Thoracic aorta (tissue), 2 donors: ENCODE results near the gene RGP1. TPM values are rescaled to one million over a fixed set of nuclear protein-coding genes. Genes with fewer than 3 reads are reported as not detected.
A peak's percentile ranks its signal among the peaks of the same experiment; 100 is the strongest.

ENCODE experiments used
- ATAC-seq: fragments of 150-250 bp; one replicate; pipeline ENCODE4 v1.8.0; 2017; ENCODE audit warnings: low read depth; ENCODE audit not compliant: insufficient number of reproducible peaks, low FRiP score
- DNase-seq: peaks from one replicate; pipeline ENCODE4 v3.0.0-alpha.2; 2020; ENCODE audit warnings: low spot score
- H3K27ac ChIP-seq, 2 donors: fragments of 200-600 bp; sonication (generic); 1 replicate in 1 of 2; 2 replicates in 1 of 2; pipeline ENCODE4 v1.5.1; 2016; ENCODE audit warnings: mild to moderate bottlenecking in 2 of 2, moderate library complexity in 2 of 2
- H3K27me3 ChIP-seq: fragments of 200-600 bp; sonication (generic); replicated peaks from 2 replicates; pipeline ENCODE4 v1.6.0; 2016; ENCODE audit warnings: mild to moderate bottlenecking; ENCODE audit not compliant: insufficient read depth
- H3K36me3 ChIP-seq: fragments of 200-600 bp; sonication (generic); one replicate; pipeline ENCODE4 v1.5.1; 2016
- H3K4me1 ChIP-seq, 2 donors: fragments of 200-600 bp; sonication (generic); 1 replicate in 1 of 2; 2 replicates in 1 of 2; pipeline versions ENCODE4 v1.5.1 to v1.6.0; 2016; ENCODE audit warnings: low read depth in 2 of 2, mild to moderate bottlenecking in 1 of 2; ENCODE audit not compliant: control insufficient read depth in 1 of 2
- H3K4me3 ChIP-seq: fragments of 200-600 bp; sonication (generic); 2 replicates; pipeline ENCODE4 v1.5.1; 2016; ENCODE audit warnings: mild to moderate bottlenecking
- H3K9me3 ChIP-seq: fragments of 200-600 bp; sonication (generic); 2 replicates; pipeline ENCODE4 v1.5.1; 2016
- total RNA-seq, 2 donors: library from RNA; depleted of rRNA; stranded (reverse); fragments of >200 nt; gene quantifications; one replicate each; pipeline versions ENCODE4 v1.1.0 to v1.2.3, GENCODE V29; 2016
- TF ChIP-seq, protein P1 (sequence below): fragments of 200-600 bp; sonication (generic); IDR thresholded peaks from one replicate; pipeline ENCODE4 v1.5.1; 2019; ENCODE audit warnings: antibody characterized with exemption

Gene RGP1
- total RNA-seq, 2 donors from 2014 or later = 23.0 to 24.5 TPM

- no peak for DNase-seq
- Histone ChIP-seq H3K4me3 (no peak overlapping the region), H3K27ac (no peak overlapping the region), H3K9me3 (no peaks in the 10 kb centered on the region), H3K36me3 (no peaks in the 10 kb centered on the region), H3K27me3 (no peaks in the 10 kb centered on the region), H3K4me1 (peaks cover 17 to 38% of the 10 kb centered on the region in 2 donors)
- no peak for ATAC-seq
- TF ChIP-seq, protein P1, sequence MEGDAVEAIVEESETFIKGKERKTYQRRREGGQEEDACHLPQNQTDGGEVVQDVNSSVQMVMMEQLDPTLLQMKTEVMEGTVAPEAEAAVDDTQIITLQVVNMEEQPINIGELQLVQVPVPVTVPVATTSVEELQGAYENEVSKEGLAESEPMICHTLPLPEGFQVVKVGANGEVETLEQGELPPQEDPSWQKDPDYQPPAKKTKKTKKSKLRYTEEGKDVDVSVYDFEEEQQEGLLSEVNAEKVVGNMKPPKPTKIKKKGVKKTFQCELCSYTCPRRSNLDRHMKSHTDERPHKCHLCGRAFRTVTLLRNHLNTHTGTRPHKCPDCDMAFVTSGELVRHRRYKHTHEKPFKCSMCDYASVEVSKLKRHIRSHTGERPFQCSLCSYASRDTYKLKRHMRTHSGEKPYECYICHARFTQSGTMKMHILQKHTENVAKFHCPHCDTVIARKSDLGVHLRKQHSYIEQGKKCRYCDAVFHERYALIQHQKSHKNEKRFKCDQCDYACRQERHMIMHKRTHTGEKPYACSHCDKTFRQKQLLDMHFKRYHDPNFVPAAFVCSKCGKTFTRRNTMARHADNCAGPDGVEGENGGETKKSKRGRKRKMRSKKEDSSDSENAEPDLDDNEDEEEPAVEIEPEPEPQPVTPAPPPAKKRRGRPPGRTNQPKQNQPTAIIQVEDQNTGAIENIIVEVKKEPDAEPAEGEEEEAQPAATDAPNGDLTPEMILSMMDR = no peak
Observed at GRCh38 chr9:35790025-35790384, 40.9 kb downstream of the RGP1 start.

DNA sequence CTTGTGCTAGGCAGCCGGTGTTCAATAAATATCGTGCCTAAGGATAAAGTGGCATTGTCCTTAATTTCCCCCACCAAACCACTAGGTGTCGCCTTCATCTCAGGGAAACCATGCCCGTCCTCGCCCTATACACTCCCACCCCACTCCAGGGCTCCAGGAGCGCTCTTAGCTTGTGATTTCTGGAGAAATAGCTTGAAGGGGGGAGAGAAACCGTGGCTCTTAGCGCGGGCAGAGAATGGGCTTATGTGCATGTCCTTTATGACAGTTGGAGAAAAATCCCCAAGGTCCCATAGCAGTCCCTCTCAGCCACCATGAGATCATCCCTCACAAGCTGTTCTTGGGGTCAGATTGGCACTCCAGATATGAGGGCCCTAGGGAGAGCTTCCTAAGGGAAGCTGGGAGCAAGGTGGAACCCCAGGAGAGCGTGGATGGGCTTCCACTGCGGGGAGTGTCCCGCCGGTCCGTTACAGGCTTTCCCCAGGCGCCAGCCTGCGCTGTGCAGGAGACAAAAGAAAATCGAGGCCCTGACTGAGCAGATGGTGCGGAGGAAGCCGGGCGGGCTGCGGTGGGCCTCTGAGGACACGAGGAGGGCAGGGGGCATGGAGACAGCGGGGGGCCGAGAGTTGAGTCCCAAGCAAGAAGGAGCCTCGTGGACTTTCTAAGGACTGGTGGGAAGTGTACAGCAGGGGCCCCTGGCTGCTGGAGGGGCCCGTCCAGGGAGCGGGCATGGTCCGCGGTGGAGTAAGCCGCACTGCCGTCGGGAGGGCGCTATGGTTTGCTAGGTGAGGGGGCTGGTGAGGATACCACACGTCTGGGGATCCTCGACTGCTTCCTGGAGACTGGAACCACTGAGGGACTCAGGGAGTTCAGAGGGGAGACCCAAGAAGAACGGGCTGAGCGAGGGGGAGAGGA is 41.6 kb downstream of the RGP1 start:
- Histone ChIP-seq H3K9me3 (no peaks in the 10 kb centered on the region), H3K36me3 (no peaks in the 10 kb centered on the region), H3K27me3 (no peaks in the 10 kb centered on the region), H3K4me3 (peak overlapping the region; percentile 77), H3K4me1 (peaks cover 19 to 44% of the 10 kb centered on the region in 2 donors), H3K27ac (peak overlapping the region; percentile 69 to 80)
- ATAC-seq (peak; percentile 63), DNase-seq (peak; percentile 36)
- TF ChIP-seq, protein P1 = peak; percentile 84

DNA sequence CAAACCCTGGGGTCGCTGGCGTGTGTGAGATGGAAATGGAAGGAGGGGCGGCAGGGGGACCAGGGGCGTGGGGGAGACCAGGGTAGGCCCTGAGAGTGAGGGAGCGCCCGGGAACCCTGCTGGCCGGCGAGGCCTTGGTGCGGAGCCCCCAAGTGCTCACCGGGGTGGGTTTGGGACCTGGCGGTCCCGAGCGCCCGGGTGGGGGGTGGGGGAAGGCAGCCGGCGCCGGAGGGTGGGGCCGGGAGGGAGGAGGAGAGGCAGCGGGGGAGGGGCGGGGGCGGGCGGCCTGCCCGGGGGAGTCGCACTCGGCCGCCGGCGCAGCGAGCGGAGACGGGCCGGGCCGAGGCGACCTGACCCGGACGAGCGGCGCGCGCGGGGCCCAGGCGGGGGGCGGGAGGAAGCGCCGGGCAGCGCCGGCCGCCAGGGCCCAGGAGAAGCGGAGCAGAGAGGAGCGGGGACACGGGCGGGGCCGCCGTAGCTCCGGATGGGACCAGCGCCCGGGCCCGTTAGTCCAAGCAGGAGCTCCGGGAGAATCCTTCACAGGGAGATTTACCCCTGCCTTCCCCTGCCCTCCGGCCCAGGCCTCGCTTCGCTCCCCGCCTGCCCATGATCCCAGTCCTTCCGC is 42.3 kb downstream of the RGP1 start, which contains the start of gene NPR2:
TSS of gene NPR2 (plus strand) at position 295 of the 625 bp plus-strand sequence. CDS start 818 bp downstream, outside the sequence.
- Histone ChIP-seq H3K27me3 (no peaks in the 10 kb centered on the region), H3K36me3 (no peaks in the 10 kb centered on the region), H3K4me1 (peaks cover 19 to 46% of the 10 kb centered on the region in 2 donors), H3K9me3 (no peaks in the 10 kb centered on the region), H3K4me3 (peak within 1 kb of the TSS; percentile 77), H3K27ac (peak within 1 kb of the TSS; percentile 69 to 80)
- TF ChIP-seq, protein P1 = no peak
- ATAC-seq (no peak), DNase-seq (no peak)

- ATAC-seq = no peak
Observed at GRCh38 chr9:35792024-35792813, 43.1 kb downstream of the RGP1 start.

More at GRCh38 chr9:35792024-35792813, 43.1 kb downstream of the RGP1 start:
- H3K4me3 ChIP-seq = peak overlapping the region; percentile 77
- no peak for DNase-seq
- H3K4me1 ChIP-seq = peaks cover 19 to 46% of the 10 kb centered on the region in 2 donors
- H3K27me3 ChIP-seq = no peaks in the 10 kb centered on the region
- H3K27ac ChIP-seq = peak overlapping the region; percentile 56 to 64
- H3K36me3 ChIP-seq = no peaks in the 10 kb centered on the region
- H3K9me3 ChIP-seq = no peaks in the 10 kb centered on the region
- TF ChIP-seq, protein P1 = no peak
